NCI-H460 (cell line): Measurements from ENCODE around the gene RAG1. TPM values are rescaled to one million over a fixed set of nuclear protein-coding genes. Genes with fewer than 3 reads are reported as not detected.
A peak's percentile ranks its signal among the peaks of the same experiment; 100 is the strongest.

Source experiments
- DNase-seq: peaks from one replicate; pipeline ENCODE4 v3.0.0-alpha.2; 2016; ENCODE audit warnings: low read depth; ENCODE audit errors: extremely low read depth
- total RNA-seq: library from RNA; depleted of rRNA; stranded (reverse); fragments of >200 nt; shearing (Covaris generic); gene quantifications from 2 replicates; pipeline ENCODE4 v1.2.3, GENCODE V29; 2014

Gene RAG1
- total RNA-seq, 1 experiment from 2014 or later, result 0.17 TPM

DNA sequence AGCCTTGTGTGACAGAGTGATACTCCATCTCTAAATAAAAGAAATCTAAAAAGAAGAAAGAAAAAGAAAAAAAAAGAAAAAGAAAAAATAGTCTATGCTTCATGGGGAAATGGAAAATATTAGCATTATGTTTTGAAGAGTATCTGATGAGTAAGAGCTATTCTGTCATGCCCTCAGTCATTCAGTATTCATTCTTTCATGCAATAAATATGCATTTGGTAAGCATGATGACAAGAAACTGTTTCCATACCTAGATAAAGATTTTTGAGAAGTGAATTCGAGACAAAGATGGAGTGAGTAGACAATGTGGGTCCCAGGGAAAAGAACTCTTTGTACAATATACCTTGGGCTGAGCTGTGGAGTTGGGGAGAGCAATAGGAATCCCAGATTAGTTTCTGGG lies 20.3 kb downstream of the RAG1 start:
- no peak for DNase-seq

DNA sequence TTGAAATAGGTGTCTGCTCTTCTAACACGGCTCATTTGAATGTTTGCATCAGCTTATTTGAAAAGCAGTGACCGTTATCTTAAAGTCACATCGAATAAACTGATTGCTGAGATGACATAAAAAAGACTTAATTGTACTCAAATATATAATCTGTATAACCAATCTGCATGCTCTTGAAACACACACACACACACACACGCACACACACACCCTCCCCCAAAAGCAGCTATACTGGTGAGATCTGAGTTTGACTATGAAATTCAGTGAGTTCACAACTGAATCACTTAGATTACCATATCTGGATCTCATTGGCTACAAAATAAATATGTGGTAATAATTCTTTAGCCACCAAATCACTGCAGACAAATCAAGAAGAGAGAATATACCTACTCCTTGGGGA lies 22.7 kb downstream of the RAG1 start:
- DNase-seq, result no peak

DNA sequence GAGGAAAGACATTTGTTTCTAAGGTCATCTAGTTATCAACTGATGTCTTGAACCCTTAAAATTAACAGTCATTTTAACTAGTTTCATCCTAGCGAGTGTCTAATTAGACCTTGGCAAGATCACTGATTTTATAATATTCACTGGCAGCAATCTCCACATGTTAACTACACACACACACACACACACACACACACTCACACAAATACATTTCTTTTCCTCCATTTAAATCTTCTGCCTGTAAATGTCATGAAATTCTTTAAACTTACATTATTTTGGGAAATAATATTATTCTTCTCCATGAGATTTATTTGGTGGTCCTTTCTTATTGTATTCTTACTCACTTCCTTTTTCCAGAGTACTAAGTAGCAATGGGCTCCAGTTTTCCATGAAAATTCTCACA lies 23.6 kb downstream of the RAG1 start:
- DNase-seq, result no peak

DNA sequence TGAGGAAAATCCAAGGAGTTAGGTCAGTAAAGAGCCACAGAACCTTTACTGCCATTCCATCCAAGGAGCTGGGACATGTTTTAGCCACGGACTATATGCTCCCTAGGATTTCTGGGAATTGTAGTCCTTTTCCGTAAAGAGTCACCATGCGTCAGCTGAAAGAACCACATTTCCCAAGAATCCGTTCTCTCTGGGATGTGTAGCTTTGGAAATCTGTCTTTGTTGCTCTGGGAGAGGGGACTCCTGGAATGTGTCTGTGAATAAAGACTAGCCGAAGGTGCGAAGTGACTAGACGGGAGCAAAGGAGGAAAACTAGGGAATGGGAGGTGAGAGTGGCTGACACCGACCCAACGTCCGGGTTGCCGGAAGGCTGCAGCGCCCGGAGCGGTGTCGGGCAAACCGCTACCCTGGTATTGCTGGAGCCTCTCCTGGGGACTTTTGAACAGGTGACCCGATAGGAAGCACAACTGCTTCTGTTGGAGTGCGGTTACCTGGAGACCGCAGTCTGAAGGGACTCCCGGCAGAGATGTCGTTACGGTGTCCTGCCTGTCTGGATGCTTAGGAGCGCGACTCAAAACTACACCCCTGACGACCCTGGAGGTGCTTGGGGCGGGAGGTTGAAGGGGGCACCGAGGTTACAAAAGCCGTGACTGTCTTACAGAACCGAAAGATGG lies 26.6 kb downstream of the RAG1 start, which contains the start of gene IFTAP:
IFTAP (plus strand) TSS at position 187 of the 674 bp plus-strand sequence. CDS start 15,602 bp downstream, outside the sequence.
- DNase-seq, result peak; percentile 84

DNA sequence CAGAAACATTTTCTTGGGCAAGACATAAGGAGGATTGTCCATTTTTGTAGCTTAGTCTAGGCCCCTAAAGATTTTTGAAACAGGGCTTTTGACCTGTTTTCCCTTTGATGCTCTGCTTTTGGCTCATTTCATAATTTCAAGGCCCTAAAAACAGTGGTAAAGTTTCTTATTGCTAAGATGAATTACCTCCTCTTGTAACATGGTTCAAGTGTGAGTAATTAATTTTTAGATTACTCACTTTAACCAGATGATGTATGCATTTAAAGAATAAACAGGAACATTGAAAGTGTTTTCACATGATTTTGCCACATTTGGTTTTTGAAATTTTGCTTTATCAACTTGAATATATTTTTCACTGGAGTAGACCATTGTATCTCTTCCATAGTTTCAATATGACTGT lies 29.1 kb downstream of the RAG1 start:
- no peak for DNase-seq

DNA sequence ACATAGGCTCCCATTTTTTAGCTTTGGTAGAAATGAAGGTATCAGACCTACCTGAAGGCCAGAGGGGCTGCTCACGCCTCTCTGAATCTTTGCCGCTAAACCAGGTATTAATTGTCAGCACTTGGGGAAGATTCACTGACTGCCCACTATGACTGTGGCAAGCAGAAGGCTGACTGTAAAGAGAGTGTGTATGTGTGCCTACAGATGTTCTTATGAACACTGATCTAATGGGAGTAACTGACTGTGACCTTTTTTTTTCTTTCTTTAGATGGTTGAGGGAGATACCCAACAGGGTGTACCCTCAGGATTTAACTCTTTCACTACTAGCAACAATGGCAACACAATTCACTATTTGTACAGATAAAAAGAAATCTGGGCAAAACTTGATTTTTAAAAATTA lies 30.2 kb downstream of the RAG1 start, which contains the start of gene RAG2:
RAG2 (minus strand) TSS at position 186 of the 400 bp plus-strand sequence. CDS start 4,068 bp downstream, outside the sequence.
- no peak for DNase-seq

DNA sequence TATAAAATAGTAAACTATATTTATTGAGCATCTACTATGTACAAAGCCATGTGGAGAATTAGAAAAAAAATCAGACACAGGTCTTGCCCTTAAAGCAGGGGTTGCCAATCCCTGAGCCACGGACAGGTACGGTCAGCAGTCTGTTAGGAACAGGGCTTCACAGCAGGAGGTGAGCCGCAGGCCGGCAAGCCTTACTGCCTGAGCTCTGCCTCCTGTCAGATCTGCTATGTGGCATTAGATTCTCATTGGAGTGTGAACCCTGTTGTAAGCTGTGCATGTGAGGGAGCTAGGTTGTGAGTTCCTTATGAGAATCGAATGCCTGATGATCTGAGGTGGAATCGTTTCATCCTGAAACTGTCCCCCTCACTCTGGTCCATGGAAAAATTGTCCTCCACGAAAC lies 32.4 kb downstream of the RAG1 start:
- DNase-seq, result no peak

DNA sequence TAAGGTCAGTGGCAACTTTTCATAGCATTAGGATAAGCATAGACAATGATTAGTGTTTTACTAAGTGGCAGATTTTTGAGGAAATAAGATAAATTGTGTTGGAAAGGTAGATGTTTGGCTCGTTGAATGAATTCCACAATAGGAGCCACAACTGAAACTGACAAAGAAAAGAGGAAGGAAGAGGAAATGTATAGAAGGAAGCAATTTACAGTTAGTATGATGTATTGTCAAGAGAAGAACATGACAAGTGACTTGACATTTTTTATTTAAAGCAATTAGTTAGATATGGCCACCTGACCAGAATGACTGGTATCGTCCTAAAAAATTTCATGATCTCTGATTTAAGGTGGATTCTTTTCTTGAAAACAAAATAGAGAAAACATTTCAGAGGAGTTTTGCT lies 33.3 kb downstream of the RAG1 start:
- no peak for DNase-seq

DNA sequence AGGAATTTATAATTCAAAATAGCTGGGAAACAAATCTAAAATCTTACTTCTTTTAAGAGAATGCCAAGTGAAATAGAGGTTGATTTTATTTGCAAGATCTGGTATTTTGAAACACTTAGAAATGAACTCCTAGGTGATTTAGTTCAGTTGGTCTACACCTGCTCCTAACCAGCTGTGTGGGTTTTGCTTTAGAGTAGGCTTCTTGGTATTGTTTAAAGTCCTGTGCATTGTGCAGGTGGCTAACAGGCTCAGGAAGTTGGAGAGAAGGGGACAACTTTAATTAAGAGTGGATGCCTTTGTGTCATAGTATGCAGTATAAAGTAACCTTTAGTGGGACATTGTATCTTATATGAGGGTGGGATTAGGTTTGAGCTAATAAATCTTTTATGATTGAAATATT lies 34.3 kb downstream of the RAG1 start:
- DNase-seq, result no peak

DNA sequence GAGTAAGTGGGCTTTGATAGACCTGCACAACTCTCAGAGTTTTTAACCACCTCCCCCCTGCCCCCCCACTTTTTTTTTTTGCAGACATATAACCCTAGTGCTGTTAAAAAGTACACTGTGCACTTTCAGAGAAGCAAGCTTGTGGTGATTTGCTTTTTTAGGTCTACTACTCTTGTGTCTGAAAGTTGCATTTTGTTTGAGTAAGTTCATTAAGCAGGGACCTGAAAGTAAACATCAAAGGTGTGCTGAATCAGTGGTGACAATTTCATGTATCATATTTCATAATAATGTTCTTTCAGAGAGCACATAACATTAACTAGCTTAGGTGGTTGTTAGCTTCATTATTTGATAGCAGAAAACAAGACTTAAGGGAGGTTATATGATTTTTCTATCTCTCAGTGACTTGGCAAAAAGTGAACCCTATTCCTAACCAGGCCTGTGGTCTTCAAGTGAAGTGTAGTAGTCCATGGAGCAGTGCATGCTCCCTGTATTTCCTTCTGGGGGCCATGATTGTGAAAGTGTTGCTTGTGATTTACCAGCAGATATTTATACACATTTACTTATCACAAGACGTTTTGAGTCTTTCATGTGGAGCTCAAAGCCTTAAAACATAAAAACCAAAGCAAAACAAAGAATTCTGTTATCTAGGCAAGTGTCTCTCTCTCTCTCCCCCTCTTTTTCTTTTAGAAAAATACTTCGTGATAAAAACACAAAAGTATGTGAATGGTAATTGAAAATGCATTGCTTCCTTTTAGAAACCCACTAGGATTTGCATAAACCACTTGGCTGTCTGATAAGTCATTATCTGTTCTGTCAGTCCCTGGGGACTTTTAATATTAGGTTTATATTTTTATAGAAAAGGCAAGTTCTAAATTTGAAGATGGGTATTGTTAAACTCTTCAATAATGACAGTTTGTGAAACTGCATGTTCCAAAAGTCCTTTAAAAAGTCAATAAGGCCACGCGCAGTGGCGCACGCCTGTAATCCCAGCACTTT lies 37.7 kb downstream of the RAG1 start:
- DNase-seq, result no peak

DNA sequence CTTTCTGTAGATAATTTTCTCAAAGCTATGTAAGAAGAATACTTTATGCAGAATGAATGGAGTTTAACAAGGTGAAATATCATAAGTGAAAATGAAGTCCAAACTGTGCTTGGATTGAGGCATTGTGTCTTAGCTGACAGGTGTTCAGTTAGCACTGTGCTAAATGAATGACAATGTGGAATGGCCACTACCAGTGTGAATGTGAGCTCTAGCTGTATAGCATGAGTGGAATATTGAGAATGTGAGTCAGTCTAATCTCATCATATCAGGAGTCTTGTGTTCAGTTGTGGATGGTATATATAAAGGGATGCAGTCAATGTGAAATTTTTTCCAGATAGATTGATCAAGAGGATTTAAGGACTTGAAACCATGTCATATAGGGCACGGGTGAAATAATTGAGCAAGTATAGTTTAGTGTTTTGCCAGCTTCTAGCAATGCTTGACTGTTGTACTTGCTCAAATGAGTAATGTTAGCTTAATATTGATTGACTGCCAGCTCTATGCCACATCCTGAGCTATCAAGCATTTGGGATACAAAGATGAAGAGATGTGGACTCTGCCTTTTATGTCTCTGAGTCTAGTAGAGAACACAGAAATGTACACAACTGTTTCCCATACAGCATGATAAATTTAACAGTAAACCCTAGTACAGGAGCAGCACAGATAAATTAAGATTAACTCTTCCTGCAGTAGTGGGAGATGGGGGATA lies 40.8 kb downstream of the RAG1 start:
- DNase-seq, result no peak

DNA sequence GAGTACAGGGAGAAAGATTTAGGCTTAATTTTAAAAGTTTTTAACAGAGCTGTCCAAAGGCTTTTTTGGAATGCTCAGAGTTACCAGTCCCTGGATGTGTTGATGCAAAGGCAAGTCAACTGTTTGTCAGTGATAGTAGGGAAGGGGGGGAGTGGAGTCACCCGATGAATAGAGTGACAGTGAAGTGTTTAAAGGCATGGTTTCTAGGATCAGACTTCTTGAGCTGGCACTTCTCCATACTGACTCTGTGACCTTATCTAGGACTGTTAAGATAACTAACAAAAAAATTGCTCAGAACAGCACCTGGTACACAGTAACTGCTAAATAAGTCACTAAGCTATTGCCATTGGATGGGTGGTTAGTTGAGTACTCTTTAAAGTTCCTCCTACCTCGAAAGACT lies 41.6 kb downstream of the RAG1 start:
- DNase-seq, result no peak

DNA sequence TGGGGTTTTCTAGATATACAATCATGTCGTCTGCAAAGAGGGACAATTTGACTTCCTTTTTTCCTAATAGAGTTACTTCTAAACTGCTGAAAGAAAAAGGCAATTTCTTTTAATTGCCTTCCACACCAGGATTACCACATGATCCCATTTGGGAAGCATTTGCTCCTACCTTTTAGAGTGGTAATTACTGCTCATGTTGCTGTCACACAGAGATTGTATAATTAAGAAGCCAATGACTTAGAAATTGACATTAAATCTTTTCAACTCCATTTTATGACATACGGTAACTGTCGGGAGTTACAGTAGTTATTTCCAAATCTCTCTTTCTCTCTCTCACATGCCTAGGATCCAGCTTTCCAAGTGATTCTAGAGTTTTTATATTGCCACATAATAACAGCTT lies 48.0 kb downstream of the RAG1 start:
- no peak for DNase-seq

DNA sequence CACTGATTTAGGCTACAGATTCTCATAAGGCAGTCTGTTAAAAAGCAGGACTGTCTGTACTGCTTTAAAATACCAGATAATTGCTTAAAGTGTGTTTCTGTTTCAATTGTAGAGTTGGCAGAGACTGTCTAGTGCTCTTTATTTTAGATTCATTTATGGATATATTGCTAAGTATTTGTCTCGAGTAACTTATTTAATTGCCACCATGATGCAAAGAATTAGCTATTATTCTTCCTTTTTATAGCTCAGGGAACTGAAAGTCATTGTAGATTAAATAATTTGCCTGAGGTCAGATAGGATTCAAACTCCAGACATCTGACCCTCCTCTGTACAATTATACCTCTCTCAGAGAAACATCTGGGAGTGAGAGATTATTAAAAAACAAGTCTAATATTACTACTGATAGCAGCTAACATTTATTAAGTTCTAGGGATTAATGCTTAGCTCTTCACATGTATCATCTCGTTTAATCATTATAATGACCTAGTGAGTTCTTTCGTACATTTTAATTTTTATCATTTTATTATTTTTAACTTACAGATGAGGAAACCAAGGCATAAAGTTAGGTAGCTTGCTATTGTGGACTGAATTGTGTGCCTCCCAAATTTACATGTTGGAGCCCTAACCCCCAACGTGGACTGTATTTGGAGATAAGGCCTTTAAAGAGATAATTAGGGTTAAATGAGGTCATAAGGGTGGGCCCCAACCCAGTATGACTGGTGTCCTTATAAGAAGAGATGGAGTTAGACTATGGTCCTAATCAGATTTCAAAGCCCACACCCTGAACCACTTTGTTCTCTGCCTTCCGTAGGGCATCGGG lies 49.9 kb downstream of the RAG1 start:
- DNase-seq, result no peak

DNA sequence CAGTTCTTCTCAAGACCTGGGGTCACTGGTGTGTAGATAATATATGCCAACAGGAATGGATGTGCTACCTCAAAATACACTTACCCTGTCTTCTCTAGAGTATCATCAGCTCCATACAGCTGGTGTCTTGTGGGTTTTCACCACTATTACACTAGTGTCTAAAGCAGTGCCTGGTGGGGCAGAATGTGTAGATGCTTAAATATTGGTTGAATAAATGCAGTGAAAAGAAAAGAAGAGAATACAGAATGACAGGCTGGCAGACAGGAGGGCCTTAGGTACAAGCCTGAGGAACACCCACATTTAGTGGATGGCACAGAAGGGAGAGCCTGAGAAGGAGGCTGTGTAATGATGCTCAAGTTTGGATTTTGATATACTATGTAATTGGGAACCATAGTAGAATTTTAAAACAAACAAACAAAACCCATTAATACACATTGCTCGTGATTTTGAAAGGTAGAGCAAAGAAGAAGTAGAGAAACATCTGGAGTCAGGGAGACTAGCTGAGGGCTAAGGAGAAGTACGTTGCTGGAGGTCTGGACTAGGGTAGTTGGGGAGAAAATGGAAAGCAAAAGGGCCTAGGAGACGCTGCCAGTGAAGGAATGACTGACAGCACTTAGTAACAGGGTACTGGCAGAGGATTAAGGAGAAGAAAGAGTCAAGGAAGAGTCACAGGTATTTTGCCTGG lies 50.7 kb downstream of the RAG1 start:
- no peak for DNase-seq

DNA sequence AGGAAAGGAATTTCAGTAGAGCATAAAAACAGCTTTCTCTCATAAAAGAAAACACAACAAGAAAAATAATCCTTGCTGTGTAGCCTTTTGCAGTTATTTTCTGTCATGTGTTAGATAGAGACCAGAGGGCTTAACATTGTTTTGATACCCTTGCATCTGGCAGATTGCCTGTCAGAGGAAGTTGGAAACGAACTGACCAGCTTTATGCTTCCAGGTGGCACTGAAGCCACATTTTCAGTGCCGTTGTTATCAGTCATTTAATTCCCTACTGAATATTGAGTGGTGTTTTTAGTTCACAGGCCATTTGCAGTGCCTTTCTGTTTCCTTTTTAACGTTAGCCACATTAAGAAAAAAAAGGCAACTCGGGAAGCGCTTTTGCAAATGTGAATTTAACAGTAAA lies 51.7 kb downstream of the RAG1 start:
- DNase-seq, result no peak

DNA sequence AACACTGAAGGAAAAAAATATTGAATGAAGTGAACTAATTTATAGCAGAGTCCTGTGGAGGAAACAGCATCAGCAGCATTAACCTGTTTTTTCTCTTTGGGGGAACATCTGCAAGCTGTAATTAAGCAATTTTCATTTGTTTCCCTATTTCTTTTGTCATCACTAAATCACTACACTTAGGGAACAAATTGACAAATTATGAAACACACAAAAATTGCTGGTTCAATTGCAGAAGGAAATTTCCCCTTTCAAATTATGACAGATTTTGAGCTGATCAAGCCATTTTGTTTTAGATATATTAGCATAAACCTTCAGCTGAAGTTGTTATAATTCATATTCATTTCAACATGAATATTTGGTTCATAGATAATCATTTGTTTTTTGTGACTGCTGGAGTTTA lies 52.4 kb downstream of the RAG1 start:
- no peak for DNase-seq

DNA sequence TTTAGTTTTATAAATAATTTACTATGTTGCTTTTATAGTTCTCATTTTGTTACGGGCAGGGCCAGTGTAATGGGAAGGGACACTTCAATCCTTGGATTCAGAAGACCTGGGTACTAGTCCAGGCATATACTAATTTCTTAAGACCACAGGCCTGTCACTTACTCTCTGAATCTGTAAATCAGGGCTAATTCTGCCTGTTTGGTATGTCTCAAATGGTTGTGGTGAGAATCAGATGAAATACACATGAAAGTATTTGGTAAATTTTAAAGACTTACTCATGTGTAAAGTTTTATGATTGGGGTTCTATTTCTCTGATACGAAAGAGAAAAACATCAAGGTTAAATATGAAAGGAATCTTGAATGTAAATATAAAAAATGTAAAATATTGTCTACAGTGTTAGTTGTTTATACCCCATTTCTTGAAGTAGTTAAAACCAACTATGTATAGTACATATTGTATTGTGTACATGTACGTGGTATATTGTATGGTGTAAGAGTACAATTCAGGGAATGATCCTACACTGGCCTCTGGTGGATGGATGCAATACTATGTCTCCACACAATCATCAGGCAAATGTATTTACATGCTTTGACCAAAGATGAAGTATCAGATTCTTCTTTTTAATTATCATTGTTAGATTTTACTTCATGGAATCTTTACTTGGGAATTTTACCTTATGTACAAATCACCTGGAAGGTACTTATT lies 54.8 kb downstream of the RAG1 start:
- DNase-seq, result peak; percentile 7

DNA sequence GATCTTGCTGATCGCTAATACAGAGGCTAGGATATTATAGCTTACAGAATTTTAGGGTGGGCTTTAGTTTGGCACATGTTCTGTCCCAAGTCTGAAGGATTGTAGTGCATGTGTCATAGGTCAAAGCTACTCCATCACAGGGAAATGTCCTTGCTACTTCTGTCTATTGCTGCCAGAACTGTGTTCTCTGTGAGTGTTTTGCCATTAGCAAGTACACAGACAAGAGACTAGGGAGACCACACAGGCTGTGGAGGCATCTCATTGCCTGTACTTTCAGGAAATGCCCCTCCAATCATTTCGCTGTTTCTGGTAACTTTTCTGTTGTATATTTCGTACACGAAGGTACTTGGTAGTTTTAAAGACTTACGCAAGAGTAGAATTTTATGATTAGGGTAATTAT lies 55.7 kb downstream of the RAG1 start:
- no peak for DNase-seq
